NCI-H2081 treated with DMSO at 0.1 percent for 48 hours (cell line): Measurements from ENCODE around the gene PARN.
"Not testable (repeated sequence)": the region's sequence is repeated elsewhere in the genome, so short reads cannot be mapped to it uniquely, and the experiment has no call there.

Experiments
- DNase-seq: peaks from one replicate; lab custom pipeline; 2025; lab: John Stamatoyannopoulos, UW

PARN gene, protein sequence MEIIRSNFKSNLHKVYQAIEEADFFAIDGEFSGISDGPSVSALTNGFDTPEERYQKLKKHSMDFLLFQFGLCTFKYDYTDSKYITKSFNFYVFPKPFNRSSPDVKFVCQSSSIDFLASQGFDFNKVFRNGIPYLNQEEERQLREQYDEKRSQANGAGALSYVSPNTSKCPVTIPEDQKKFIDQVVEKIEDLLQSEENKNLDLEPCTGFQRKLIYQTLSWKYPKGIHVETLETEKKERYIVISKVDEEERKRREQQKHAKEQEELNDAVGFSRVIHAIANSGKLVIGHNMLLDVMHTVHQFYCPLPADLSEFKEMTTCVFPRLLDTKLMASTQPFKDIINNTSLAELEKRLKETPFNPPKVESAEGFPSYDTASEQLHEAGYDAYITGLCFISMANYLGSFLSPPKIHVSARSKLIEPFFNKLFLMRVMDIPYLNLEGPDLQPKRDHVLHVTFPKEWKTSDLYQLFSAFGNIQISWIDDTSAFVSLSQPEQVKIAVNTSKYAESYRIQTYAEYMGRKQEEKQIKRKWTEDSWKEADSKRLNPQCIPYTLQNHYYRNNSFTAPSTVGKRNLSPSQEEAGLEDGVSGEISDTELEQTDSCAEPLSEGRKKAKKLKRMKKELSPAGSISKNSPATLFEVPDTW

DNA sequence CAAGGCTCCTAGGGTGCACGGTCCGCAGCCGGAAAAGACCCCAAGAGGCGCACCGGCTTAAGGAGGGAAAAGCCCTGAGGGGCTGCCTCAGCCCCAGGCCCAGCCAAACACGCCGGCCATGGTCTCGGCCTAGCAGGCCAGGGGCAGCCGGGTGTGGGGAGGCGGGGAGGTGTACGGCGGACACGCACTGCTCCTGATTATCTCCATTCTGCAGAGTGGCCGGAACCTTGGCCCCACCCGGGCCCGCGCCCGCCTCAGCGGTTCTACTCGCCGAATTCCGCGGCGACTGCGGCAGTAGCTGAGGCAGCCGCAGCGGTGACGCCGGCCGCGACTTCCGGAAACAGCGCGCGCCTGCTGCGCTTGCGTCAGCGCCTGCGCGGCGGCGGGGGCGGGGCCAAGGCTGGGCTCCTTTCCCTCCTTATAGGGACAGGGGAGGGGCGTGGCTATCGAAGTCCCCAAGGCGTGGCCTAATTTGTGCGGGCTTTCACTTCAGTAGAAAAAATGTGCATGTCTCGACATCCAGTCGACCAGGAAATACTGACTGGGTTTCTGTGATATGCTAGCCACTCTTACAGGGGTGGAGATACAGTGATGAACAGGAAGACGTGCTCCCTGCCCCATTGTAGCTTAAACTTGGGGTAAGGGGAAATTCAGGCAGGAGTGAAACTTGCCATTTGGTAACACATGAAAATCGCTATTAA is at the start of gene PARN:
Gene PARN, minus strand, starts transcription at position 342 of the 701 bp plus-strand sequence. Its CDS starts 135 bp downstream, at position 207.
- DNase-seq = peak; percentile 79

DNA sequence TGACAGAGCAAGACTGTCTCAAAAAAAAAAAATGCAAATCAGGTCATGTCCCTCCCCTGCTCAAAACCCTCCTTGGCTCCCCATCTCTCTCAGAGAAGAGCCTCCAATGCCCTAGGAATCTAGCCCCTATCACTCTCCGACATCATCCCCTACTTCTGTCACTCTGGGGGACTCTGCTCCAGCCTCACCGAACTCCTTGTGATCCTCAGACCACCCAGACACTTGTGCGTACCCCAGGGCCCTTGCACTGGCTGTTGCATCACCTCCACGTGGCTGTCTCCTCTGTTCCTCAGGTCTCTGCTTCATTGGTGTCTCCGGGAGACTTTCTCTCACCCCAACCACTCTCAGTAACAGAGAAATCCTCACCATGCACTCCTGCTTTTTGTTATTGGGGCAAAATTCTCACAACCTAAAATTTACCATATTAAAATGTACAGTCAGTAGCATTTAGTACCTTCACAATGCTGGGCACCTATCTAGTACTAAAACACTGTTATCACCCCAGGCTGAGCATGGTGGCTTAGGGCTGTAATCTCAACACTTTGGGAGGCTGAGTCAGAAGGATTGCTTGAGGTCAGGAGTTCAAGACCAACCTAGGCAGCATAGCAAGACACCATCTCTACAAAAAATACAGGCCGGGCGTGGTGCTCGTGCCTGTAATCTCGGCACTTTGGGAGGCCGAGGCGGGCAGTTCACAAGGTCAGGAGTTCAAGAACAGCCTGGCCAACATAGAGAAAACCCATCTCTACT is 48.9 kb upstream of the PARN start:
- DNase-seq = no peak

DNA sequence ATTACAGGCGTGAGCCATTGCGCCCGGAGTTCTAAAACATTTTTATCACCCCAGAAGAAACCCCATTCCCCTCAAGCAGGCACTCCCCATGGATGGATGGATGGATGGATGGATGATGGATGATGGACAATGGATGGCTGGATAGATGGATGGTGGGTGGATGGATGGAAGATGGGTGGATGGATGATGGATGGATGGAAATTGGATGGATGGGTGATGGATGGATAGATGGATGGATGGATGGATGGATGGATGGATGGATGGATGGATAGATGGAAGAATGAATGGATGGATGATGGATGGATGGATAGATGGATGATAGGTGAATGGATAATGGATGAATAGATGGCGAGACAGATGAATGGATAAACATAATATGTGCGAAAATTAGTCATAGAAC is 47.6 kb upstream of the PARN start:
- DNase-seq = no peak

DNA sequence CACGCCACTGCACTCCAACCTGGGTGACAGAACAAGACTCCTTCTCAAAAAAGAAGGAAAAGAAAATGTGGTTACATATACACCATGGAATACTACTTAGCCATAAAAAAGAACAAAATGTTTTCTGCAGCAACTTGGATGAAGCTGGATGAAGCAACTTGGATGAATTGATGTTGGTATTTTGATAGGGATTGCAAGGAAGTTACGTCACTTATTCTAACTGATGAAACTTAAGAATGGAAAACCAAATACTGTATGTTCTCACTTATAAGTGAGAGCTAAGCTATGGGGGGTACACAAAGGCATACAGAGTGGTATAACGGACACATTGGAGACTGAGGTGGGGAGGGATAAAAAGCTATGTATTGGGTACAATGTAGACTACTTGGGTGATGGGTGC is 46.6 kb upstream of the PARN start:
- DNase-seq = no peak

DNA sequence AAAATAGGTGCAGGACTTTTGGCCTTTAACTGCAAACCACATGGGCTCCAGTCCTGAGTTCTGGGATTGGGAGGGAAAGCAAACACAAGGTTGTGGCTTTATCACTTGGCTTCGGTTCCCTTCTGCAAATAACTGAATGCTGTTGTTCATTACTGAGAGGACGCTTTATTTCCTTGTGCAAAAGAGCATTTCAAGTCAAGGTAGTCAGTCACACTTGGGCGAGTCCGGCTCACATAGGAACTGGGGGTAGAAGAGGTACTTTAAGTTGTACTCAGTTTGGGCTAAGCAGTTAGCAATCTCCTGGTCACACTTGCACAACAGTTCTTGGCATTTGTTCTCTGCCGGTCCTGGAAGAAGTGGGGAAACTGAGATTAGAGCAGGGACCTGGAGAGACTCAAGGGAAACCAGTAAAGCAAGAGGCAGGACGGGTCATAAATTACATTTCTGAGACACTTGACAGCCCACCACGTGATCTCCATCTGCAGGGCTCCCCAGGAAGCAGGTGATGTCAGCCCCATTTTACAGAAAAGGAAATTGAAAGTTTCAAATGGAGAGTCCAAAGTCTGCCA is 42.4 kb upstream of the PARN start:
- DNase-seq = no peak

DNA sequence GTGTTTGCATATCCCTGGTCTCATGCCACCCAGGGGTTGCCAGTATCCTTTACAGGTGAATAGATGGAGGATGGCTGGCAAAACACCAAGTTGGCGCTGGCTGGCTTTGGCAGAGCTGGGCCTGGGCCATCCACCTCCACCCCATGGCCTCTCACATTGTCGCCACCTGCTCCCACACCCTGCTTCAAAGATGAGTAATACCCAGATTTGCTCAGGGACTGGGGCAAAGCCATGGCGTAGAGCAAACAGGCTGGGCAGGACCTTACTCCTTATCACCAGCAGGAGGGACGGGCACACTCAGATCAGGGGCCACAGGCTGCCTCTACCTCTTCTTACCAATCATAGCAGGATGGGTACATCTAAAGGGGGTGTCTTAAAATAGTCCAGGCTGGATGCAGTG is 39.7 kb upstream of the PARN start:
- peak; percentile 32 for DNase-seq

DNA sequence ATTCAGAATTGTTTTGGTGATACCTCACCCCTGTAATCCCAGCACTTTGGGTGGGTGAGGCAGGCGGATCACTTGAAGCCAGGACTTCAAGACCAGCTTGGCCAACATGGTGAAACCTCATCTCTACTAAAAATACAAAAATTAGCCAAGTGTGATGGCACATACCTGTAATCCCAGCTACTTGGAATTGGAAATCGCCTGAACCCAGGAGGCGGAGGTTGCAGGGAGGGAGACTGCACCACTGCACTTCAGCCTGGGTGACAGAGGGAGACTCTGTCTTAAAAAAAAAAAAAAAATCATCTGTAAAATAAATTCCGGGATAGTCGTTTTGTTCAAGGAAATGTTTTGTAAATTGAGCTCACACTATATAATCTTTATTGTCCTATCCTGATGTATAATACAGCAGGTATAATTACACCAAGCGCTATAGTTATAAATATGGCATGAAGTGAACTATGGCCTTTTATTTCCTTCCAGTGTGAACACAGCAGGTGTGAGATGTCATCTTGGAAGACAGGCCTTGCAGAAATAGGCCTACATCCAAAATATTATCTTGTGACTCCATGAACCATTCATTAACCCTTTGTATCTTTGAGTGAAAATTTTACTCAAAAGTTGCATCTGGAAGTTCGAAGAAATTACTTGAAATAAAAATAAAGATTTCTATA is 38.6 kb upstream of the PARN start:
- DNase-seq = no peak

DNA sequence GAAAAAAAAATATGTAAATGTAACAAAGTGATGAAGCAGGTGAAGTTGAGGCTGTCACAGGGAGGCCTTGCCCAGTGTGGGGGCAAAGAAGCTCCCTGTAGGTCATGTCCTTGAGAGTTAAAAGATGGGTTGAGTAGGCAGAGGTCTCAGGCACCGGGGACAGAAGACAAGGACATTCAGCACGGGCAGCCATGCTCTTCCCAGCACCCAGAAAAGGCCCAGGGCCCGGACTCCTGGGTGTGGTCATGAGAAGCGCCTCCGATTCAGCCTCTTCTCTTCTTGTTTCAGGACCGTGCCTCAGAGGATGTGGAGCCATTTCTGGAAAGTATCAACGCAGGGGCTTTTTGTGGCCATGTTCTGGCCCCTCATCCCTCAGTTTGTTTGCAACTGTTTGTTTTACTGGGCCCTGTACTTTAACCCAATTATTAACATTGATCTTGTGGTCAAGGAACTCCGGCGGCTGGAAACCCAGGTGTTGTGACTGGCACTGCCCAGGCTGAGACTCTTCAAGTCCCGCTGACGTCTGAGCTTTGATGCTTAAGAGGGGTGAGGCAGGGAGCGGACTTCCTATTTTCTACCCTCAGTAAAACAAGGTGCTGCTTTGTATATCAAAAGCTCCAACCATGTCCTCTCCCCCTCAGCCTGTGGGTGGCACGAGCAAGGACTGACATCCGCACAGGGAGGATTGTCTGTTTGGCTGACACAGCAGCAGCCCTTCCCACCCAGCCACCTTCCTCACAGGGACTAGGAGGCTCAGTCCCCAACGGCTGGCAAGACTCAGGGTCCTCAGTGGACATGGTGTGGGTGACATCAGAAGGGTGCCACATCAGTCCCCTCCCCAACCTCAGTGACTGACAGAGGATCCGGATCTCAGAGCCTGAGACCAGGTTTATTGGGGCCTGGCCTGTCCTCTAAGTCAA is 37.5 kb upstream of the PARN start:
- no peak for DNase-seq

DNA sequence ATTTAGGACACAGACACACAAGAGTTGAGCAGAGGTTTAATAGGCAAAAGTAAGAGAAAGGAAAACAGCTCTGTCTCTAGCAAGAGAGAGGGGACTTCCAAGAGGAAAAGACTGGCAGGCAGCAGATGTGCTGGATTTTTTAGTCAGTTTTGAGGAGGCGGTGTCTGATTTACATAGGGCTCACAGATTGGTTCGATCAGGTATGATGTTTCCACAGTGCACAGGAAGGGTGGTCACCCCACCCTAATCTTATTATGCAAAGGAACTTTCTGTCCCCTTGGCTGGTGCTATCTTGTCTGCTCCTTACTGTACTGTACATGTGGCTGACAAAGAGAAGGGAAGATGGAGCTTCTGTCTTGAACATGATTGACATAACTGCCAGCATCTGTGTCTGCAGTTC is 28.0 kb upstream of the PARN start:
- DNase-seq = no peak

DNA sequence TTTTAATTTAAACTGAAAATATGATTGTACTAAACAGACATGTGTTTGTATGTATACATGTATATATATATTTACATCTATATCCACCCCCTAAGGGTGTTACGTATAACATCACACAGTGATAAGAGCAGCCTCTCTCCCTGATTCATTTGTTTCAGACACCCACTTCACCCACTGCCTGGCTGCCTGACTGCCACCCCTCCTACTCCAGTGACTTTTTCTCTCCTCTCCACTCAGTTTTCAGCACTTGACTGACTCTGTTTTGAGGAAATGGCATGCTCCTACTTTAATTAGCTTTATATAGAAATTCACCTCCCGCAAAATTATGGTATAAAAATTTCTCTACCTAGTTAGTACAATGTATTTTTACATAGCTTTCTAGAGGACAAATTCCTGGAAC is 22.7 kb upstream of the PARN start:
- DNase-seq = no peak

DNA sequence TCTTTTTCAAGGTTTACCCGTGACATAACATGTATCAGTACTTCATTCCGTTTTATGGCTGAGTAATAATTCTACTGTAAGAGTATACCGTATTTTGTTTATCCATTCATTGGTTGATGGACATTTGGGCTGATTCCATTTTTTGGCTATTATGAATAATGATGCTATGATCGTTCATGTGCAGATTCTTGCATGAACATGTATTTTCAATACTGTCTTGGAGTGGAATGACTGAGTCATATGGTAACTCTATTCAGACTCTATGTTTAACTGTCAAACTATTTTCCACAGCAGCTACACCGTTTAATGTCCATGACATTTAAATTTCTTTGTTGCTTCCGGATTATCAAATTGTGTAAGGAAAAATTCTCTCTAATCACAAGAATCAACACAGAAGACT is 20.6 kb upstream of the PARN start:
- no peak for DNase-seq

DNA sequence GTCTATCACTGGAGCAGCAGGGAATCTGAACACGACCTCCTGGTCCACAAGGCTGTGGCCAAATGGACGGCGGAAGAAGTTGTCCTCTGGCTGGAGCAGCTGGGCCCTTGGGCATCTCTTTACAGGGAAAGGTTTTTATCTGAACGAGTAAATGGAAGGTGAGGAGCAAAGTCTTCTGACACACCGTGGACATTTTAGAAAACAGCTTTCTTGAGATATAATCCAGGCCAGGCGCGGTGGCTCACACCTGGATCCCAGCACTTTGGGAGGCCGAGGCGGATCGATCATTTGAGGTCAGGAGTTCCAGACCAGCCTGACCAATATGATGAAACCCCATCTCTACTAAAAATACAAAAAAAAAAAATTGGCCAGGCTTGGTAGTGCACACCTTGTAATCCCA is 19.8 kb upstream of the PARN start:
- DNase-seq = no peak

DNA sequence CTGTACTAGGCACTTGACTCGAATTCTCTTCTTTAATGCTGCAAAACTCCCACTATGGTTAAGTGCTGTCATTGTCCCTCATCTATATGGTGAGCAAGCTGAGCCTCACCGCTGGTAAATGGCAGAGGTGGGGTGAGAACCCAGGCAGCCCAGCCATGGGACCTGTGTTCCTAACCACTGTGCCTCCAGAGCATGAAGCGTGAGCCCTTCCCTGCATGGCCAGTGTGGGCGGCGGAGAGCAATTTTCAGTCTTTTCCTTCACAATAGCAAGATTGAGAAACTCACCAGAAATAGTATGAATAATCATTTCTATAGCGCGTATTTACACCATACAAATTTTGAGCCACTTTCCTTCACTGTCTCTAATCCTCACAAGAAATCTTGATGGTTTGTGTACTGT is 11.9 kb upstream of the PARN start:
- DNase-seq = no peak

DNA sequence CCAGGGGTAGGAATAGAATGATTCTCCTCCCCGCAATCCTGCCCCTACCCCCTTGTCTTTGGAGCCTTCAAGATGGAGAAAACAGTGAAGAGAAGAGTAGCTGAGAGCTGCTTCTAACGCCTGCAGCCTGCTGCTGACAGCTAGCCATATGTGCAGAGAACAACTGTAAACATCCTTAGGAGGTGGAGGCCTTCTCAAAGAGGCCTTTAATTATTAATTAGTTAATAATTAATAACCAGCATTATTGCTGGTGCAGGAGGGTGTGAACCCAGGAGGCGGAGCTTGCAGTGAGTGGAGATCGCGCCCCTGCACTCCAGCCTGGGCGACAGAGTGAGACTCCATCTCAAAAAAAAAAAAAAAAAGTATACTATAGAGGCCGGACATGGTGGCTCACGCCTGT is 11.1 kb upstream of the PARN start:
- no peak for DNase-seq

DNA sequence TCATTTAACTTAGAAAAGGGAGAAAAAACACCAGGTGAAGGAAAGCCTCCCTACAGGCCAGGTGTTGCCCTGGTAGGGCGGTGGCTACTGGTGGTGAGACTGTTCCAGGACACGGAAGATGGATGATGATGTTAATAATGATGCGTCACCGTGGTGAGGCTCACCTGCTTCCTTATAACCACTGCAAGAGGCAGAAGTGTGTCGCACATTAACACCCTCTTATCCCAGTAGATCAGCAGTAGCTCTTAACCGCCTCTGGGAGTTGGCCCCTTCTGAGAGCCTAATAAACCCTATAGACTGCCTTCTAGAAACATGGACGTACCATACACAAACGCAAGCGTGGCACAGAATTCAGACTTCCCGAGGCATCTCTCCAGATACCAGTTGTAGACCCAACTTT is 10.5 kb upstream of the PARN start:
- no peak for DNase-seq

DNA sequence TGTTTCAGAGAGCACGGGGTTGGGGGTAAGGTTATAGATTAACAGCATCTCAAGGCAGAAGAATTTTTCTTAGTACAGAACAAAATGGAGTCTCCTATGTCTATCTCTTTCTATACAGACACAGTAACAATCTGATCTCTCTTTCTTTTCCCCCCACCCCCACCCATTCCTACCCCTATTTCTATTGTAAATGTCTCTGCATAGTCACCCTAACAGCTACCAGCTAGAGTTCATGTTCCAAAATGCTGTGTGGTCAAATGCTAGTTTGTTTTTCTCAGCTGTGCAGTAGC is 6.8 kb upstream of the PARN start:
- DNase-seq = not testable (repeated sequence)

DNA sequence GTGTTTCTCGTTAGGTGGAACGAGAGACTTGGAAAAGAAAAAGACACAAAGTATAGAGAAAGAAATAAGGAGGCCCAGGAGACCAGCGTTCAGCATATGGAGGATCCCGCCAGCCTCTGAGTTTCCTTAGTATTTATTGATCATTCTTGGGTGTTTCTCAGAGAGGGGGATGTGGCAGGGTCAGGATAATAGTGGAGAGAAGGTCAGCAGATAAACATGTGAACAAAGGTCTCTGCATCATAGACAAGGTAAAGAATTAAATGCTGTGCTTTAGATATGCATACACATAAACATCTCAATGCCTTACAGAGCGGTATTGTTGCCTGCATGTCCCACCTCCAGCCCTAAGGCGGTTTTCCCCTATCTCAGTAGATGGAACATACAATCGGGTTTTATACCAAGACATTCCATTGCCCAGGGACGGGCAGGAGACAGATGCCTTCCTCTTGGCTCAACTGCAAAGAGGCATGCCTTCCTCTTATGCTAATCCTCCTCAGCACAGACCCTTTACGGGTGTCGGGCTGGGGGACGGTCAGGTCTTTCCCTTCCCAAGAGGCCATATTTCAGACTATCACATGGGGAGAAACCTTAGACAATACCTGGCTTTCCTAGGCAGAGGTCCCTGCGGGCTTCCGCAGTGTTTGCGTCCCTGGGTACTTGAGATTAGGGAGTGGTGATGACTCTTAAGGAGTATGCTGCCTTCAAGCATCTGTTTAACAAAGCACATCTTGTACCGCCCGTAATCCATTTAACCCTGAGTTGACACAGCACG is 6.3 kb upstream of the PARN start:
- not testable (repeated sequence) for DNase-seq

DNA sequence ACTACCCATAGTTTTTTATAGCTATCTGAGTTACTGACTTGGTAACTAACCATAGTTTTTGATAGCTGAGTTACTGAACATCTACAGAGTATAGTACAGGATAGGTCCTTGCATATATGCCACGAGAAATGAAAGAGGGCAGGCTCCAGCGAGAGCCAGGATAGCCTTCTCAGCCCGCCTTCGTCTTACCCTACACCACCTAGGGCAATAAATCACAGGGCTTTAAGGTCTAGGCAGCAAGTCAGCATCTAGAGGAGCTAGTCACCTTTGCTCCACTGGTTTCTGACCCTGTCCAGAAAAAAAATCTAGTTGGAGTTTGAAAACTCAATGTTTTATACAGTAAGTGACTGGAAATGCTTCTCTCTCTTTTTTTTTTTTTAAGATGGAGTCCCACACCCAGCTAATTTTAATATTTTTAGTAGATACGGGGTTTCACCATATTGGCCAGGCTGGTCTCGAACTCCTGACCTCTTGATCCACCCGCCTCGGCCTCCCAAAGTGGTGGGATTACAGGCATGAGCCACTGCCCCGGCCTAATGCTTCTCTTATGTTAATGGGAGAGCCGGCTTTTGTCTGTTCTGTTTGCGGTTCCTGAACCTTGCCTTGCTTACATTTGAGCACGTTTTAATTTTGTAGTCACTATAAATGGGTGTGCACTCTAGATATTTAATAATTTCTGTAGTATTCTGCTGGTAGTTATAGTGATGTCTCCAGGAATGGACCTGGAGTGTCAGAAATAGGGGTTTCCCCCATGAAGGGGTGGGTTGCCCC is 5.5 kb upstream of the PARN start:
- DNase-seq = no peak

DNA sequence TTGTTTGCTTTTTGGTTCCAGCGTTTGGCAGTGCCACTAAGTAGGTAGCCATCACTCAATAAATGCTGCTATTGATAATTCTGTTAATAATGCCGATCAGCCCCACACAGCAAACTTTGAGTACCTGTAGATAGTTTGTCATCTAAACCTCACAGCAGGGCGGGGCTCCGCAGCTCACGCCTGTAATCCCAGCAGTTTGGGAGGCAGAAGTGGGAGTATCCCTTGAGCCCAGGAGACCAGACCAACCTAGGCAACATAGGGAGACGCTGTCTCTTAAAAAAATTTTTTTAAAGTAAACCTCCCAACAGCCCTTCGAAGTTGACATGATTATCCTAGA is 4.3 kb upstream of the PARN start:
- DNase-seq = no peak
